Measurements from ENCODE around the gene USP26. TPM values are rescaled to one million over a fixed set of nuclear protein-coding genes. Genes with fewer than 3 reads are reported as not detected.
"Not testable (repeated sequence)": the region's sequence is repeated elsewhere in the genome, so short reads cannot be mapped to it uniquely, and the experiment has no call there.

The USP26 gene
- total and polyA plus RNA-seq, 12 donors, result not detected

DNA sequence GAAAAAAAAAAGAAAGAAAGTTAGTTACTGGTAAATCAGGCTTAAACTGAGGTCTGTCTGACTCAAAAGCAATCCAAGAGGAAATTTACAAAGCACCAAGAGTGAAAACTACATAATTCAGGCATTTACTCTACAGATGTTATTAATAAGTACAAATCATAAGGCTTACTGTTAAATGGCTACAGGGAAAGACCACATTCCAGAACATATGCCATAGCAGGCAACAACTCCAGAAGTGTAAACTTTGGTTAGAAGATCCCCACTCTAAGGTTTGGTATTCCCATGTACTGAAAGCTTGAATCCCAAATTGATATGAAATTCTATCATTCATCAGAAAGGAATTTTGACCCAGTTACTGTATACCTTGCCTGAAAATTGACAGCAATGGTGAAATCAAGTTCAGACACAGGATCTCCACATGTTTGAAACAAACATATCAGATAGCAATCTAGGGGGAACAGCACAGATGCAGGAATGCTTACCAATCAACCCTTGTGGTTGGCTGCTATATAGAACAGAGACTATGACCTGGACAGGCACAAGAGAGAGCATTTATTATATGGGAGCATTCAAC, 6.6 kb downstream of the USP26 start:
- ATAC-seq (no peak), DNase-seq (no peak)
- intact Hi-C loops (cut with DNase I), result no loop called here
- no peak overlapping the region for H3K4me3 ChIP-seq
- H3K27ac ChIP-seq, result no peak overlapping the region
- no peaks in the 10 kb centered on the region for H3K36me3 ChIP-seq
- TF ChIP-seq, protein P1, sequence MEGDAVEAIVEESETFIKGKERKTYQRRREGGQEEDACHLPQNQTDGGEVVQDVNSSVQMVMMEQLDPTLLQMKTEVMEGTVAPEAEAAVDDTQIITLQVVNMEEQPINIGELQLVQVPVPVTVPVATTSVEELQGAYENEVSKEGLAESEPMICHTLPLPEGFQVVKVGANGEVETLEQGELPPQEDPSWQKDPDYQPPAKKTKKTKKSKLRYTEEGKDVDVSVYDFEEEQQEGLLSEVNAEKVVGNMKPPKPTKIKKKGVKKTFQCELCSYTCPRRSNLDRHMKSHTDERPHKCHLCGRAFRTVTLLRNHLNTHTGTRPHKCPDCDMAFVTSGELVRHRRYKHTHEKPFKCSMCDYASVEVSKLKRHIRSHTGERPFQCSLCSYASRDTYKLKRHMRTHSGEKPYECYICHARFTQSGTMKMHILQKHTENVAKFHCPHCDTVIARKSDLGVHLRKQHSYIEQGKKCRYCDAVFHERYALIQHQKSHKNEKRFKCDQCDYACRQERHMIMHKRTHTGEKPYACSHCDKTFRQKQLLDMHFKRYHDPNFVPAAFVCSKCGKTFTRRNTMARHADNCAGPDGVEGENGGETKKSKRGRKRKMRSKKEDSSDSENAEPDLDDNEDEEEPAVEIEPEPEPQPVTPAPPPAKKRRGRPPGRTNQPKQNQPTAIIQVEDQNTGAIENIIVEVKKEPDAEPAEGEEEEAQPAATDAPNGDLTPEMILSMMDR (IDR thresholded peaks at IDR 0.05), result no peak
- H3K27me3 ChIP-seq, result peaks cover 0 to 43% (median 0%) of the 10 kb centered on the region in 7 donors
- H3K9me3 ChIP-seq, result no peaks in the 10 kb centered on the region
- no peaks in the 10 kb centered on the region for H3K4me1 ChIP-seq

DNA sequence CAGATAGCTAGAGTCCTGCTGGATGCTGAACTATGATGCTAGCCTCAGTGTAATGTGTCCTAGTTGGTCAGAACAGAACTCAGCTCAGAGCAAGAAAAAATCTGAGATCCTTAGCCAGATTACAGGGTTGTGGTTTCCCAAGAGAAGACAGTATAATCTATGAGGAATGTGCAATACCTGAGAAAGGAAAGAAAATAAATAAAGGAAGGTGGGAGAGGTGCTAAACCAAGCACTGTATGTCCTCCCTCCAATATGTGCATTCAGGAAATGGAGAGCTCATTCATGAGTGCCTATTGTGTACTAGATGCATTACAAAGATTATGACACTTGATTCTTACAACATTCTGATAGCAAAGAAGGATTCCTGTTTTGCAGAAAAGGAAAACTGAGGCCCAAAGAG, 7.5 kb downstream of the USP26 start:
- intact Hi-C loops (cut with DNase I), result no loop called here
- TF ChIP-seq, protein P1 (IDR thresholded peaks at IDR 0.05), result no peak
- no peak overlapping the region for H3K4me3 ChIP-seq

DNA sequence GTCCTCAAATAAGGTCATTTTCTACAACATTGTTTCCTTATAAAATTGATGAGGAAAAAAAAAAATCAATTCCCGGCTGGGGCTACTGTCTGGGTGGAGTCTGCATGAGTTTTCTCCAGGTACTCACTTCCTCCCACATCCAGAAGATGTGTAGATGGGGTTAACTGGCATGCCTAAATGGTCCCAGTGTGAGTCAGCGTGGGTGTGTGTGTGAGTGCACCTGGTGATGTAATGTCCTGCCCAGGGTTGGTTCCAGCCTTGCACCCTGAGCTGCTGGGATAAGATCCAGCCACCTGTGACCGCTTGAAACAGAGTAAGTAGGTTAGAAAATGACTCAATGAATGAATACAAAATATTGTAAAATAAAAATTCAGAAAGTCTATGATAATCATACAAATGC, 11.1 kb downstream of the USP26 start:
- TF ChIP-seq, protein P1 (IDR thresholded peaks at IDR 0.05), result no peak
- ATAC-seq, result no peak
- Histone ChIP-seq H3K9me3 (no peaks in the 10 kb centered on the region), H3K27ac (no peak overlapping the region), H3K27me3 (peaks cover 0 to 31% (median 0%) of the 10 kb centered on the region in 7 donors), H3K4me3 (no peak overlapping the region), H3K36me3 (no peaks in the 10 kb centered on the region), H3K4me1 (no peaks in the 10 kb centered on the region)
- no peak for DNase-seq
- 73 to 82% methylated on average over 3 of the region's 3 CpGs for WGBS, 2 donors
- intact Hi-C loops (cut with DNase I), result no loop called here

More for the DNA sequence above, 7.5 kb downstream of the USP26 start:
- Histone ChIP-seq H3K27ac (no peak overlapping the region), H3K9me3 (no peaks in the 10 kb centered on the region), H3K4me1 (no peaks in the 10 kb centered on the region), H3K36me3 (no peaks in the 10 kb centered on the region), H3K27me3 (peaks cover 0 to 43% (median 0%) of the 10 kb centered on the region in 7 donors)
- ATAC-seq (no peak), DNase-seq (no peak)

DNA sequence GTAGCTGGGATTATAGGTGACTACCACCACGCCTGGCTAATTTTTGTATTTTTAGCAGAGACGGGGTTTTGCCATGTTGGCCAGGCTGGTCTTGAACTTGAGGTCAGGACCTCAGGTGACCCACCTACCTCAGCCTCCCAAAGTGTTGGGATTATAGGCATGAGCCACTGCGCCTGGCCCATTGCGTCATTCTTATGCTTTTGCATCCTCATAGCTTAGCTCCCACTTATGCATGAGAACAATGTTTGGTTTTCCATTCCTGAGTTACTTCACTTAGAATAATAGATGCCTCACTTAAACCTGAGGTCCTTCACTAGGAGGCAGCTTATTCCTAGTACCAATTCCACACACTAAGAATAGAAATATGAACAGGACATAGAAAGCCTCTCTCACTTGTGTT, 11.9 kb downstream of the USP26 start:
- 95% methylated on average over 4 of the region's 4 CpGs for WGBS, 2 donors
- H3K36me3 ChIP-seq; H3K4me1 ChIP-seq; DNase-seq; H3K27ac ChIP-seq; H3K9me3 ChIP-seq; H3K4me3 ChIP-seq; ATAC-seq; intact Hi-C loops (cut with DNase I): not testable (repeated sequence)
- H3K27me3 ChIP-seq, result peaks cover 0 to 28% (median 0%) of the 10 kb centered on the region in 7 donors

DNA sequence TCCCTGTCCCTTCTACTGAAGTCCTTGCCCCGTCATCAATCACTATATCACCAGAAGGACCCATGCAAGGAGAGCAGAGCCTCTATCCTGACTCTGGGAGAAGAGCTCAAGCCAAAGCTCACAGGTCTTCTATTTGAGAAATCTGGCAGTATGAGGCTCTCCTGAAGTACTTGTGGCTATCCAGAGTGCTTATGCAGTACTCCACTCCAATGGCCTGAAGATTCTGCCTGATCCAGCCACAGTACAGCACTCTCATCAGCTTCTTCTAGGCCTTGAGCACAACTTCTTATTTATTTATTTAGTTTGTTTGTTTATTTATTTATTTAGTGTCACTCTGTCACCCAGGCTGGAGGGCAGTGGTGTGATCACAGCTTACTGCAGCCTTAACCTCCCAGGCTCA, 13.0 kb downstream of the USP26 start:
- ATAC-seq (no peak), DNase-seq (no peak)
- H3K27ac ChIP-seq, result no peak overlapping the region
- TF ChIP-seq, protein P1 (IDR thresholded peaks at IDR 0.05), result no peak
- intact Hi-C loops (cut with DNase I), result no loop called here
- no peak overlapping the region for H3K4me3 ChIP-seq
- no peaks in the 10 kb centered on the region for H3K9me3 ChIP-seq
- H3K36me3 ChIP-seq, result no peaks in the 10 kb centered on the region
- no peaks in the 10 kb centered on the region for H3K4me1 ChIP-seq
- 60 to 88% methylated on average over 1 of the region's 1 CpG for WGBS, 2 donors
- H3K27me3 ChIP-seq, result peaks cover 0 to 18% (median 0%) of the 10 kb centered on the region in 7 donors

Data from heart right ventricle (tissue), 16 donors.